T-cell (primary cell): ENCODE measurements around the gene S100A1. TPM values are rescaled to one million over a fixed set of nuclear protein-coding genes. Genes with fewer than 3 reads are reported as not detected.
A peak's percentile ranks its signal among the peaks of the same experiment; 100 is the strongest.

Experiments
- ATAC-seq, 4 experiments: fragments of 200-7000 bp in 3 of 4; fragments of 150-1000 bp in 1 of 4; cut with Tn5 transposase; replicated peaks in 1 of 4; 1 replicate in 3 of 4; 2 replicates in 1 of 4; pipeline ENCODE4 v1.10.0; 2021; ENCODE audit warnings: moderate library complexity in 3 of 4, mild to moderate bottlenecking in 2 of 4, moderate number of reproducible peaks in 1 of 4
- CTCF ChIA-PET, 2 donors: fragments of 300-600 bp; sonication (Branson Sonifier 250); formaldehyde crosslinking; loops; one replicate each; lab custom pipeline; 2022; ENCODE audit warnings: antibody characterized with exemption in 2 of 2; lab: Charles Lee
- POLR2A ChIA-PET, 2 donors: fragments of 300-600 bp; sonication (Branson Sonifier 250); formaldehyde crosslinking; loops; one replicate each; lab custom pipeline; 2022; ENCODE audit warnings: antibody characterized with exemption in 2 of 2; lab: Charles Lee
- DNase-seq, 35 experiments: peaks; one replicate each; pipeline versions ENCODE4 v3.0.0 to v3.0.0-alpha.2; 2013 to 2023
- H3K27ac ChIP-seq: one replicate; pipeline ENCODE4 v1.5.1; 2013; ENCODE audit warnings: low read length
- H3K27me3 ChIP-seq, 2 experiments: replicated peaks in 1 of 2; 1 replicate in 1 of 2; 2 replicates in 1 of 2; pipeline versions ENCODE4 v1.6.1 to v1.7.0; 2013; ENCODE audit warnings: low read length in 1 of 2, mixed read lengths in 1 of 2; ENCODE audit not compliant: control insufficient read depth in 2 of 2, insufficient read depth in 2 of 2; ENCODE audit errors: extremely low read depth in 1 of 2
- H3K36me3 ChIP-seq, 2 donors: 1 replicate in 1 of 2; 2 replicates in 1 of 2; pipeline versions ENCODE4 v1.6.1 to v1.7.0; 2013; ENCODE audit warnings: low read length in 1 of 2; ENCODE audit not compliant: control insufficient read depth in 2 of 2, insufficient read depth in 1 of 2; ENCODE audit errors: extremely low read depth in 1 of 2
- H3K4me1 ChIP-seq, 2 experiments: 1 replicate in 1 of 2; 2 replicates in 1 of 2; pipeline versions ENCODE4 v1.6.1 to v1.7.0; 2013; ENCODE audit warnings: low read length in 2 of 2, mixed read lengths in 1 of 2; ENCODE audit not compliant: insufficient read depth in 2 of 2, control insufficient read depth in 1 of 2; ENCODE audit errors: extremely low read depth in 1 of 2
- H3K4me3 ChIP-seq, 2 donors: 1 replicate in 1 of 2; 2 replicates in 1 of 2; pipeline versions ENCODE4 v1.5.1 to v1.7.0; 2013; ENCODE audit warnings: mild to moderate bottlenecking in 2 of 2, low read length in 1 of 2, moderate library complexity in 1 of 2; ENCODE audit not compliant: control insufficient read depth in 1 of 2; ENCODE audit errors: extremely low read depth in 1 of 2
- H3K9me3 ChIP-seq: 2 replicates; pipeline ENCODE4 v1.7.0; 2013
- H3K27ac Mint-ChIP-seq, 2 donors: one replicate each; pipeline ENCODE4 v1.8.0; 2020 to 2021; ENCODE audit warnings: mild to moderate bottlenecking in 2 of 2, mixed read lengths in 2 of 2
- H3K27me3 Mint-ChIP-seq, 2 donors: one replicate each; pipeline ENCODE4 v1.8.0; 2021 to 2022; ENCODE audit warnings: mixed read lengths in 2 of 2
- H3K36me3 Mint-ChIP-seq: one replicate; pipeline ENCODE4 v1.8.0; 2021; ENCODE audit warnings: mixed read lengths
- H3K4me1 Mint-ChIP-seq, 3 donors: one replicate each; pipeline ENCODE4 v1.8.0; 2020 to 2022; ENCODE audit warnings: mixed read lengths in 3 of 3, mild to moderate bottlenecking in 1 of 3
- H3K4me3 Mint-ChIP-seq, 3 donors: one replicate each; pipeline ENCODE4 v1.8.0; 2020 to 2022; ENCODE audit warnings: mild to moderate bottlenecking in 3 of 3, mixed read lengths in 3 of 3, moderate library complexity in 3 of 3
- H3K9me3 Mint-ChIP-seq, 3 donors: one replicate each; pipeline ENCODE4 v1.8.0; 2020 to 2022; ENCODE audit warnings: mixed read lengths in 3 of 3
- WGBS: methylation state at CpG from one replicate; pipeline ENCODE4 v1.1.5; 2013; ENCODE audit warnings: missing lambda C conversion rate; ENCODE audit not compliant: insufficient coverage; 5-methylcytosine and 5-hydroxymethylcytosine counted together
- total RNA-seq, 35 experiments: library from RNA in 6 of 35; stranded (reverse) in 6 of 35; fragments of 120-200 nt in 1 of 35; gene quantifications; one replicate each; pipeline versions ENCODE4 v1.2.1 to v1.2.4 and lab custom pipeline; 2013 to 2026

S100A1 gene
- total RNA-seq, 5 donors from 2014 or later (not counting 1 experiment from before 2014, with no cell fraction given): not detected

DNA sequence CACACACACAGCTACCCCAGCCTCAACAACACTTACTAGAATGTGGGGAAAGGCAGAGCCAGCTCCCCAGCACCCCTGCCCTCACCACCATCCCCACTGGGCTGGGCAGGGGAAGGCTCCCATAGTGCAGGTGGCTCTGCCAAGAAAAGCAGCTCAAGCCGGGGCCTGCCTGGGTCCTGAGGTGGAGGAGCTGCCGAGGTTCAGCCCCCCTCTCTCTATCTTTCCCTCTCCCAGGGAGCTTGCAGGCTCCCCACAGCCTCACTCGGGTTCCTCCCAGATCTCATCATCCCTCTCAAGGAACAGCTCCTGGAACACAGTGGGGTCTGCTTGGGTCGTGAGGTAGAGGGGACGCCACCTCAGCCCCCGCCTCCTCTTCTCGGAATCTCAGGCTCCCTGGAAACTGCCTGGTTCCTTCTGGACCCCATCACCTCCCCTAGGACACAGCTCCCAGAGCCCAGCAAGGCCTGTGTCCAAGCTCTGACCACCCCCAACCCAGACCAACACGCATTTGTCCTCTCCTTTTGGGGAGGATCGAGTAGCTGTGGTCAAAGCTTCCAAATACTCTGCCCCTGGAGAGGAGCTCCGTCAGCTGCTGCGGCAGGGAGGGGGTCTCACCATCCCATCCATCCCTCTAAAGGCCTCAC lies 16.0 kb upstream of the S100A1 start:
- WGBS: 100% methylated on average over 1 of the region's 11 CpGs
- CTCF ChIA-PET: interaction anchor here in 1 of 2 donors (0.7 kb wide), 1 partner anchor 26 kb away, joined by 3 read pairs; no protein-coding TSS in a partner anchor
- peak in 1 of 4 experiments; percentile 17 for ATAC-seq

DNA sequence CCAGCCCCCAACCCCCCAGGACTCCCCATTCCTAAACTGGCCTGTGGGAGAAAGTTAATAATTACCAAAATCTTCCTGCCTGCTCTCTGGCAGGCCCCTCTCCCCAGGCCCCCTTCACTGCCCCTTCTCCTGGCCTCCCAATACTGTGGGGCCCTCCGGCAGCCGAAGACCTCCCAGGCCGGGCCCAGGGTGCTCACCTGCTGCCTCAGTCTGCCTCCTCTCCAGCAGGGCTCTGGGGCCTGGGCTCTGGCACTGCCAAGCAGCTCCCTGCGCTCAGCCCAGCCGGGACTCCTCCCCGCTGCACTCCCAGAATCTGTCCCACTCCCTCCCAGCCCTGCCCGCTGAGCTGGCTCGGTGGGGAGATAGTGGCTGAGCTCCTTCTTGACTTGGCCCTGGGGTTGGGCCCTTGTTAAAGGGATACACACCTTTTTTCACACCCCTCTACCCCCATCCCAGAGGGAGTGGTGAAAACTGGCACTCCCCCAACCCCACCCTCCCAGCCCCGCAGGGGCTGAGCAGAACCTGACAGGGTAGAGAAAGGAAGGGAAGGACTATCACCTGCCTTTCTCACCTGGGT lies 15.4 kb upstream of the S100A1 start, which contains the start of gene S100A16:
Gene S100A16, minus strand, starts transcription at position 383 of the 577 bp plus-strand sequence. CDS start 4,986 bp downstream, outside the sequence.
- 87% methylated on average over 5 of the region's 9 CpGs for WGBS
- ATAC-seq (no peak), DNase-seq (no peak)
- H3K27me3 ChIP-seq: peaks cover 0 to 20% of the 10 kb centered on the region in 2 experiments
- no peaks in the 10 kb centered on the region for H3K36me3 Mint-ChIP-seq
- H3K27ac ChIP-seq: no peak within 1 kb of the TSS
- ChIA-PET POLR2A (no interaction called here), CTCF (interaction anchor here in 1 of 2 donors (0.7 kb wide), 1 partner anchor 26 kb away, joined by 3 read pairs; no protein-coding TSS in a partner anchor)
- H3K27me3 Mint-ChIP-seq: no peaks in the 10 kb centered on the region
- H3K4me3 Mint-ChIP-seq: no peak within 1 kb of the TSS
- no peaks in the 10 kb centered on the region for H3K9me3 ChIP-seq
- no peak within 1 kb of the TSS for H3K4me3 ChIP-seq
- H3K36me3 ChIP-seq: no peaks in the 10 kb centered on the region
- H3K27ac Mint-ChIP-seq: no peak within 1 kb of the TSS
- H3K4me1 Mint-ChIP-seq: peaks cover 4 to 7% (median 4%) of the 10 kb centered on the region in 3 donors
- H3K9me3 Mint-ChIP-seq: no peaks in the 10 kb centered on the region
- peaks cover 0 to 6% of the 10 kb centered on the region in 2 experiments for H3K4me1 ChIP-seq

More for the DNA sequence above, 16.0 kb upstream of the S100A1 start:
- H3K27me3 ChIP-seq: peaks cover 0 to 20% of the 10 kb centered on the region in 2 experiments
- no peak overlapping the region for H3K4me3 Mint-ChIP-seq
- H3K4me1 Mint-ChIP-seq: peaks cover 0 to under 1% (median 0%) of the 10 kb centered on the region in 3 donors
- no peaks in the 10 kb centered on the region for H3K36me3 Mint-ChIP-seq
- H3K27ac Mint-ChIP-seq: no peak overlapping the region
- H3K9me3 Mint-ChIP-seq: no peaks in the 10 kb centered on the region
- no peaks in the 10 kb centered on the region for H3K4me1 ChIP-seq
- no peaks in the 10 kb centered on the region for H3K36me3 ChIP-seq
- POLR2A ChIA-PET: no interaction called here
- DNase-seq: no peak
- H3K27me3 Mint-ChIP-seq: no peaks in the 10 kb centered on the region
- H3K9me3 ChIP-seq: no peaks in the 10 kb centered on the region
- H3K4me3 ChIP-seq: no peak overlapping the region
- H3K27ac ChIP-seq: no peak overlapping the region

DNA sequence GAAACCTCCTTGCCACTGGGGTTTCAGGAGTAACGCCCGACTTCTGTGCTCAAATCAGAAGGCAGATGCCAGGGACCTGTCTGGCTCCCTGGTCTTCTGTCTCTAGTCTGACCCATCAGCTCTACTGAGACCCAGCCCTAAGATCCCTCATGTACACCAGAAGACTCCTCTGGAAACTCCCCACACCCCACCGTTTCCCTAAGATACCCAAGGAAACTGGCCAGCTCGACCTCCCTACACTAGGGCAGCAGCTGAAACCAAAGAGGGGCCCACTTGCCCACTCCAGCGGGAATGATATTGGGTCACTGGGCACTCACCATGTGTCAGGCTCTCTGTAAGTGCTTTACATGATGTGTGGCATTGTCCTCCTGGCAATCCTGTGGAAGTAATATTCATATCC lies 14.8 kb upstream of the S100A1 start:
- CTCF ChIA-PET: no interaction called here
- no peak overlapping the region for H3K27ac Mint-ChIP-seq
- ATAC-seq: no peak
- H3K27ac ChIP-seq: no peak overlapping the region
- no peaks in the 10 kb centered on the region for H3K36me3 Mint-ChIP-seq
- H3K4me1 Mint-ChIP-seq: peaks cover 5 to 7% (median 5%) of the 10 kb centered on the region in 3 donors
- peaks cover 0 to 6% of the 10 kb centered on the region in 2 experiments for H3K4me1 ChIP-seq
- H3K27me3 Mint-ChIP-seq: no peaks in the 10 kb centered on the region
- peaks cover 0 to 20% of the 10 kb centered on the region in 2 experiments for H3K27me3 ChIP-seq
- H3K4me3 ChIP-seq: no peak overlapping the region
- POLR2A ChIA-PET: no interaction called here
- H3K9me3 ChIP-seq: no peaks in the 10 kb centered on the region
- no peak for DNase-seq
- 91% methylated on average over 4 of the region's 5 CpGs for WGBS
- H3K36me3 ChIP-seq: no peaks in the 10 kb centered on the region
- H3K4me3 Mint-ChIP-seq: no peak overlapping the region
- H3K9me3 Mint-ChIP-seq: no peaks in the 10 kb centered on the region

DNA sequence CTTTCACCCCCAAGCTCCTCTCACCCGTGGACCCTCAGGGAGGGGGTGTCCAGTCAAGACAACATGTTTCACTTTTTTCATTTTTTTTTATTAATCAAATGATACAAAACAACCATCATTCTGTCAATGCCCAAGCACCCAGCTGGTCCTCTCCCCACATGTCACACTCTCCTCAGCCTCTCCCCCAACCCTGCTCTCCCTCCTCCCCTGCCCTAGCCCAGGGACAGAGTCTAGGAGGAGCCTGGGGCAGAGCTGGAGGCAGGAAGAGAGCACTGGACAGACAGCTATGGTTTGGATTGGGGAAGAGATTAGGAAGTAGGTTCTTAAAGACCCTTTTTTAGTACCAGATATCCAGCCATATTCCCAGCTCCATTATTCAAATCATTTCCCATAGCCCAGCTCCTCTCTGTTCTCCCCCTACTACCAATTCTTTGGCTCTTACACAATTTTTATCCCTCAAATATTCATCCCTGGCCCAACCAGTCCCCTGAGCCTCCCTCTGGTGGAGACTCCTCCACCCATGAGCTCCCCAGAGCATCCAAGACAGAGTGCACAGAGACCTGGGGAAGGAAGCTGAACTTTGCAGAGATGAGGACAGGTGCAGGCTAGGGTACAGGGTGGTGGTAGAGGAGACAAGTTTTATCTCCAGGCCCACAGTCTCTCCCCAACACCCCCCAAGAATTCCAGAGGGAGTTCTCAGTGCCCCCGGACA lies 13.9 kb upstream of the S100A1 start:
- Mint-ChIP-seq H3K4me3 (no peak overlapping the region), H3K9me3 (no peaks in the 10 kb centered on the region), H3K27me3 (no peaks in the 10 kb centered on the region), H3K36me3 (no peaks in the 10 kb centered on the region), H3K27ac (no peak overlapping the region), H3K4me1 (peaks cover 5 to 7% (median 5%) of the 10 kb centered on the region in 3 donors)
- no peaks in the 10 kb centered on the region for H3K36me3 ChIP-seq
- 75% methylated on average over 1 of the region's 2 CpGs for WGBS
- no peak overlapping the region for H3K4me3 ChIP-seq
- POLR2A ChIA-PET: interaction anchor here in 1 of 2 donors (0.6 kb wide), 1 partner anchor 27 kb away, joined by 3 read pairs; no protein-coding TSS in a partner anchor
- H3K9me3 ChIP-seq: no peaks in the 10 kb centered on the region
- ATAC-seq: no peak
- CTCF ChIA-PET: no interaction called here
- H3K27me3 ChIP-seq: peaks cover 0 to 20% of the 10 kb centered on the region in 2 experiments
- no peak for DNase-seq
- peaks cover 0 to 6% of the 10 kb centered on the region in 2 experiments for H3K4me1 ChIP-seq
- H3K27ac ChIP-seq: no peak overlapping the region

GRCh38 chr1:153614906-153615305 lies 13.3 kb upstream of the S100A1 start:
- ATAC-seq: no peak
- Mint-ChIP-seq H3K9me3 (no peaks in the 10 kb centered on the region), H3K27me3 (no peaks in the 10 kb centered on the region), H3K4me3 (no peak overlapping the region), H3K36me3 (no peaks in the 10 kb centered on the region), H3K4me1 (peaks cover 5 to 7% (median 5%) of the 10 kb centered on the region in 3 donors), H3K27ac (no peak overlapping the region)
- ChIA-PET CTCF (no interaction called here), POLR2A (interaction anchor here in 1 of 2 donors (0.6 kb wide), 1 partner anchor 39 kb away, joined by 3 read pairs; no protein-coding TSS in a partner anchor)
- Histone ChIP-seq H3K9me3 (no peaks in the 10 kb centered on the region), H3K36me3 (no peaks in the 10 kb centered on the region), H3K4me1 (peaks cover 0 to 6% of the 10 kb centered on the region in 2 experiments), H3K27me3 (peaks cover 0 to 20% of the 10 kb centered on the region in 2 experiments), H3K4me3 (no peak overlapping the region), H3K27ac (no peak overlapping the region)
- DNase-seq: no peak
- 100% methylated on average over 1 of the region's 7 CpGs for WGBS

GRCh38 chr1:153615406-153615805 lies 12.8 kb upstream of the S100A1 start:
- no peak for DNase-seq
- Histone ChIP-seq H3K36me3 (no peaks in the 10 kb centered on the region), H3K27ac (no peak overlapping the region), H3K4me3 (no peak overlapping the region), H3K27me3 (peaks cover 0 to 20% of the 10 kb centered on the region in 2 experiments), H3K9me3 (no peaks in the 10 kb centered on the region), H3K4me1 (peaks cover 0 to 6% of the 10 kb centered on the region in 2 experiments)
- ATAC-seq: no peak
- Mint-ChIP-seq H3K9me3 (no peaks in the 10 kb centered on the region), H3K36me3 (no peaks in the 10 kb centered on the region), H3K4me1 (peaks cover 5 to 7% (median 5%) of the 10 kb centered on the region in 3 donors), H3K27ac (no peak overlapping the region), H3K27me3 (no peaks in the 10 kb centered on the region), H3K4me3 (no peak overlapping the region)
- ChIA-PET POLR2A (interaction anchor here in 1 of 2 donors (0.6 kb wide), 1 partner anchor 39 kb away, joined by 3 read pairs; no protein-coding TSS in a partner anchor), CTCF (no interaction called here)
- WGBS: no CpG with 5 or more reads among the region's 2 CpGs
